Endothelial cell (in vitro differentiated cells): ENCODE measurements around the gene MBNL1. TPM values are rescaled to one million over a fixed set of nuclear protein-coding genes. Genes with fewer than 3 reads are reported as not detected.

Experiments used
- DNase-seq: peaks from one replicate; pipeline ENCODE4 v3.0.0; 2021; ENCODE audit warnings: low spot score
- H3K27ac Mint-ChIP-seq: one replicate; pipeline ENCODE4 v1.8.0; 2021; ENCODE audit warnings: mixed read lengths, inconsistent platforms; ENCODE audit not compliant: unreplicated experiment
- H3K27me3 Mint-ChIP-seq: one replicate; pipeline ENCODE4 v1.8.0; 2021; ENCODE audit warnings: mild to moderate bottlenecking, moderate library complexity, mixed read lengths, inconsistent platforms; ENCODE audit not compliant: unreplicated experiment
- H3K36me3 Mint-ChIP-seq: one replicate; pipeline ENCODE4 v1.8.0; 2021; ENCODE audit warnings: mild to moderate bottlenecking, low read depth, mixed read lengths, inconsistent platforms; ENCODE audit not compliant: unreplicated experiment
- H3K4me1 Mint-ChIP-seq: one replicate; pipeline ENCODE4 v1.8.0; 2021; ENCODE audit warnings: mild to moderate bottlenecking, mixed read lengths, inconsistent platforms; ENCODE audit not compliant: unreplicated experiment
- H3K4me3 Mint-ChIP-seq: one replicate; pipeline ENCODE4 v1.8.0; 2021; ENCODE audit warnings: mild to moderate bottlenecking, mixed read lengths, inconsistent platforms; ENCODE audit not compliant: unreplicated experiment
- H3K9me3 Mint-ChIP-seq: one replicate; pipeline ENCODE4 v1.8.0; 2021; ENCODE audit warnings: mixed read lengths, inconsistent platforms; ENCODE audit not compliant: unreplicated experiment
- CTCF ChIP-seq: fragments of 200-600 bp; sonication (generic); IDR thresholded peaks from one replicate; pipeline ENCODE4 v1.5.0; 2021; ENCODE audit warnings: antibody characterized with exemption; ENCODE audit not compliant: unreplicated experiment
- total RNA-seq: library from RNA; stranded (reverse); fragmentation: NEBNext Ultra II Directional; extraction: Animal tissue kit (Norgen Biotek cat#: 25700); gene quantifications from one replicate; pipeline ENCODE4 v1.2.1, GENCODE V29; 2021; ENCODE audit not compliant: unreplicated experiment

MBNL1 gene
- total RNA-seq, 1 donor from 2014 or later = 54.1 TPM

- DNase-seq = no peak
- H3K27me3 Mint-ChIP-seq = no peaks in the 10 kb centered on the region
- H3K36me3 Mint-ChIP-seq = no peaks in the 10 kb centered on the region
- no peak overlapping the region for H3K4me3 Mint-ChIP-seq
- H3K9me3 Mint-ChIP-seq = no peaks in the 10 kb centered on the region
- no peak for TF ChIP-seq CTCF
- H3K4me1 Mint-ChIP-seq = peaks cover 22% of the 10 kb centered on the region
- no peak overlapping the region for H3K27ac Mint-ChIP-seq
These were observed 223.2 kb downstream of the MBNL1 start for GRCh38 chr3:152491922-152492321.

GRCh38 chr3:152496286-152496685 lies 227.6 kb downstream of the MBNL1 start:
- peak overlapping the region; percentile 93 for H3K27ac Mint-ChIP-seq

GRCh38 chr3:152496716-152497115 lies 228.0 kb downstream of the MBNL1 start:
- Mint-ChIP-seq H3K4me3 (no peak overlapping the region), H3K4me1 (peaks cover 46% of the 10 kb centered on the region), H3K9me3 (no peaks in the 10 kb centered on the region), H3K27me3 (no peaks in the 10 kb centered on the region), H3K27ac (peak overlapping the region; percentile 93), H3K36me3 (peaks cover under 1% of the 10 kb centered on the region)
- no peak for TF ChIP-seq CTCF
- no peak for DNase-seq

More at GRCh38 chr3:152496286-152496685, 227.6 kb downstream of the MBNL1 start:
- peaks cover 46% of the 10 kb centered on the region for H3K4me1 Mint-ChIP-seq
- H3K27me3 Mint-ChIP-seq = no peaks in the 10 kb centered on the region
- H3K4me3 Mint-ChIP-seq = no peak overlapping the region
- no peaks in the 10 kb centered on the region for H3K36me3 Mint-ChIP-seq
- no peak for TF ChIP-seq CTCF
- DNase-seq = no peak
- H3K9me3 Mint-ChIP-seq = no peaks in the 10 kb centered on the region

GRCh38 chr3:152497457-152497856 lies 228.7 kb downstream of the MBNL1 start:
- Mint-ChIP-seq H3K4me3 (no peak overlapping the region), H3K27ac (peak overlapping the region; percentile 93), H3K4me1 (peaks cover 46% of the 10 kb centered on the region), H3K36me3 (peaks cover 4% of the 10 kb centered on the region), H3K9me3 (no peaks in the 10 kb centered on the region), H3K27me3 (no peaks in the 10 kb centered on the region)
- no peak for TF ChIP-seq CTCF
- no peak for DNase-seq

GRCh38 chr3:152497890-152498289 lies 229.2 kb downstream of the MBNL1 start:
- Mint-ChIP-seq H3K9me3 (no peaks in the 10 kb centered on the region), H3K27me3 (no peaks in the 10 kb centered on the region), H3K36me3 (peaks cover 4% of the 10 kb centered on the region), H3K4me3 (no peak overlapping the region), H3K27ac (peak overlapping the region; percentile 95), H3K4me1 (peaks cover 46% of the 10 kb centered on the region)
- no peak for DNase-seq
- TF ChIP-seq CTCF = no peak
